Stimulated activated CD4-positive, alpha-beta T cell treated with anti-CD3 and anti-CD28 coated beads, Interleukin-1b, Interleukin-23, amount 100 ng/mL, for 1 hour (primary cell): Measurements from ENCODE around the gene NEO1.
"Not testable (repeated sequence)": the region's sequence is repeated elsewhere in the genome, so short reads cannot be mapped to it uniquely, and the experiment has no call there.

Source experiments
- DNase-seq, 2 donors: peaks; one replicate each; pipeline ENCODE4 v3.0.0-alpha.2; 2020; ENCODE audit warnings: low read depth in 2 of 2

The NEO1 gene

DNA sequence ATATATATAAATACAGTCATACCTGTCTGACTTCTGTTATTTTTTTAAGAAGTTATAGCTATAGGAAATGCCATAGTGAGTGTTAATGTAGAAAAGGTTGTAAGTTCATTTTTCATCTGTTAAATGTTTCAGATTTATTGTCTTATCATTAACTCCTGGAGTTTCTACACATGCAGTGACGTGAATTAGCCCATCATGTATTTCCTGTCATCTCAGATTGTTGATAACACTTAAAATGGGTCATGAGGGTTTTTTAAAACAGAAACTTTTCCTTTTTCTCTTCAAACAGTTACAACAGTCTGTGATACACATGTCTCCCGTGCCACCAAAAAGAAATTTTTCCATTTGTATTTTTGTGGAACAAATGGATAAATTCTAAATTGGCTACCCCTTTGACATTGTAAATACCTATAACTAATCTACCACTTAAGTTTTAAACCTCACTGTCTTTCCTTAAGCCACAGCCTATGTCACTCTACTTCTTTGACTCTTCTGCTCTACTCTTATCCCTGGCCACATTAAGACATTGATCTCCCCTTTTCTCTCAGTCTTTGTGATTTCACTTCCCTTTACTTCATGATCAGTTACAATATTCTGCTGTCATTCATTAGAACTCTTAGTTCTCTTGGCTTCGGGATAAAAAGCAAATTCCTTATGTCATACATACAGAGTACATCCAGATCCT, 89.1 kb downstream of the NEO1 start:
- DNase-seq: no peak

GRCh38 chr15:73142802-73143762, 90.8 kb downstream of the NEO1 start:
- no peak for DNase-seq

GRCh38 chr15:73143763-73144155, 91.5 kb downstream of the NEO1 start:
- DNase-seq: no peak

- no peak for DNase-seq
These were observed 94.2 kb downstream of the NEO1 start for GRCh38 chr15:73146419-73146818.

- DNase-seq: no peak
These were observed 98.6 kb downstream of the NEO1 start for GRCh38 chr15:73150831-73151230.

GRCh38 chr15:73153024-73153423, 100.8 kb downstream of the NEO1 start:
- no peak for DNase-seq

GRCh38 chr15:73153447-73153846, 101.2 kb downstream of the NEO1 start:
- no peak for DNase-seq

GRCh38 chr15:73156431-73157191, 104.3 kb downstream of the NEO1 start:
- DNase-seq: no peak

- no peak for DNase-seq
These were observed 109.3 kb downstream of the NEO1 start for GRCh38 chr15:73161546-73161945.

DNA sequence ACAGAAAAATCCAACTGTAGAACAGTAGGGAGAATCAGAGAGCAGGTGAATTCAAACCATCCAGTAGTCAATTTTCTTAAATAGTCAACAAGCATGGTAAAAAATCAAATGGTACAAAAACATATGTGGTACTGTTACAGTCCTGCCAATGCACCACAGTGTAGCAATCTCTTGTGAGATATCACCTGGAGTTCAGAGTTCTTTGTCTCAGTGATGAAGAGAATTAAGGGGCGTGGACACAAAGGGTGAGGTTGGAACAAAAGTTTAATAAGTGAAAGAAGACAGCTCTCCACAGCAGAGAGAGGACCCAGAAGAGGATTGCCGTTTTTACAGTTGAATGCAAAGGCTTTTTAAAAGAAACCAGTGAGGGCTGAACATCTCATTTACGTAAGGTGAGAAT, 113.2 kb downstream of the NEO1 start:
- DNase-seq: no peak

- DNase-seq: no peak
These were observed 113.6 kb downstream of the NEO1 start for GRCh38 chr15:73165844-73166243.

DNA sequence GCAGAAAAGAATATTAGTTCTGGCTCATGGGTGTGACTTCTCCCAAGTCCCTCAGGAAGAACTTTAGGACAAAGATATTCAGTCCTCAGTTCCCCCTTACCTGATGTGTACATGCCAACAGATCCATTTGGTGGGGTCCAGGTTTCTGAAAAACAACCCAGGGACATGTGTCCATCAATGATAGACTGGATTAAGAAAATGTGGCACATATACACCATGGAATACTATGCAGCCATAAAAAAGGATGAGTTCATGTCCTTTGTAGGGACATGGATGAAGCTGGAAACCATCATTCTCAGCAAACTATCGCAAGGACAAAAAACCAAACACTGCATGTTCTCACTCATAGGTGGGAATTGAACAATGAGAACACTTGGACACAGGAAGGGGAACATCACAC, 114.4 kb downstream of the NEO1 start:
- DNase-seq: not testable (repeated sequence)

- DNase-seq: no peak
These were observed 116.2 kb downstream of the NEO1 start for GRCh38 chr15:73168487-73168886.

- no peak for DNase-seq
These were observed 119.4 kb downstream of the NEO1 start for GRCh38 chr15:73171711-73172110.

DNA sequence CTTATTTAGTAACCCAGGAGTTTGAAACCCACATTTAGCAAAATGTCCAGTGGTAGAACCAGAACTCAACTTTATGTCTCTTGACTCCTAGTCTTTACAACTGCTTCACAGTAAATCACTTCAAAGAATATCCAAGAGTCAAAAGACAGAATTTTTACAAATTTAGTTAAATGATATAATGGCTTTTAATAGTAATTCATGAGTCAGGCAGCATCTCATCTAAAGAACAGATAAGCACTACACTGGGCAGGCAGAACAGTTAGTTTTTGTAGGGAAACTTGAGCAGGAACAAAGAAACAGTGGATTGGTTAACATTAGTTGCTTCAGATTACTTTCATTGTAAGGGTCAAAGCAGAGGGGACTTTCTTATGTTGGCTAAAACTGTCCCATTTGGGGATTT, 120.2 kb downstream of the NEO1 start:
- no peak for DNase-seq

GRCh38 chr15:73174171-73174570, 121.9 kb downstream of the NEO1 start:
- DNase-seq: no peak

GRCh38 chr15:73175382-73175781, 123.1 kb downstream of the NEO1 start:
- DNase-seq: no peak

DNA sequence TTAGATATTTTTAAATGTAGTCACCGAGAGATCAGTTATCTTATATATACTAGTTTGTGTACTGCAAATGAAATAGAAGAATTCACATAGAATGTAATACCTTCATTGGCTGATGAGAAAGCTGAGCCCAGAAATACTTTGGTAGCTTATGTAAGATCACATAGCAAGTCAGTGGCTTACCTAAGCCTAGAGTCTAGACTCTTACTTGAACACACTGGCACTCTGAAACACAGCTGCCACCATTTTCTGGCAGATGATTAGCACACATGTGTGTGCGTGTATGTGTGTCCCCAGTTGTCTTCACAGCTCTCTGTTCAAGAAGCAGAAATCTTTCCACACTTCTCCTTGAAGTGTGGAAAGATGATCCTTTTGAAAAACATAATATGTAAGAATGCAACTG, 124.3 kb downstream of the NEO1 start:
- no peak for DNase-seq

GRCh38 chr15:73183071-73183470, 130.8 kb downstream of the NEO1 start:
- no peak for DNase-seq

DNA sequence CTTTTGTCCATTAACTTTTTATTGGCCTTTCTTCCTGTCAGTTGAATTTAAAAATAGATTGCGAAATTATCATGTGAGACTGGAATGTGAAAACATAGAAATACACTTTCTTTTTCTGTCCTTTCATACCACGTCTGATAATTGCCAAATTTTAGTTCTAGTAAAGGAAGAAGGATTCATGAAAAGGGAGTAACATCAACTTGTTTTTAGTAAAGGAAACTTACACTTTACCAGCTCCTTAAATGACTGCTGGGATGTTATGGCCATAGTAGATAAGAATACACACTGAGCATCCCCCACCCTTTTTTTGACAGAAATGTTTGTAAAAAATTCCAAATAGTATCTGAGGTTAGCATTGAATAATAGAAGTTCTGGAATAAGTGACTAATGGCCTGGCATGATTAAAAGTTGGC, 137.9 kb downstream of the NEO1 start:
- DNase-seq: no peak

DNA sequence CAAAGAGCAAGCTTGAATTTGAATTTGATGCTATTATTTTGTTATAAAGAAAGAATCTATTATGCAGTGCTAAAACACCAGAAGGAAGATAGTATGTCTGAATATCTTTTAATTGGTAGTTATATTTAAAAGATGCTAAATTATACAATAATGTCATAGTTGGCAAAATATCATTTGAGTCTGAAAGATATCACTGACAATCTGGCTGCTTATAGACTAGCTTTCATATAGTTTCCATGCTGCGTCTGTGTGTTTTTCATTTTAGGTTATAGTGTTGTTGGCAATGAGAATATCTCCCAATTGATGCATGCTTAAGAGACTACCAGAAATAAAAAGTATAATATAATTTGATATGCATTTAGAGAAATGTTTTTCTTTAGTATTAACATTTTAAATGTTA, 142.9 kb downstream of the NEO1 start:
- no peak for DNase-seq

DNA sequence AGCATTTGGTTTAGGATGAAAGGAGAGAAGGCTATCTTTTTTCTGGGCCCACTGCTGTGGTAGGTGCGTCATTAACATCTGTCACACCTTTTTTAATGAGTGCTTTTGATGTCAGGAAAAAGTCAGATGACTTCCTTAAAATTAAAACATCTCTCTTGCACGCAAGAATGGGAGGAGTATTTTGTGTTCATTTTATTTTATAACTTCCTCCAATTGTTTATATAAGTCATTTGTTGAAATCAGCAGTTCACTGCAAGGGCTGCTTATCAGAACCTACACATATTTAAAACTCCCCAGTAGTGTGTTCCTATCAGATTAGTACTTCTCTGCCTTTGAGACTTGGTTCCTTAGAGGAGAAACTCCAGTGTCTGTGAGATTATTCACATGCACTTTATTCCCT, 143.8 kb downstream of the NEO1 start:
- DNase-seq: no peak
